NCI-H526 (cell line): ENCODE measurements around the gene UBE3D.
"Not testable (repeated sequence)": the region's sequence is repeated elsewhere in the genome, so short reads cannot be mapped to it uniquely, and the experiment has no call there.

ENCODE experiments used
- DNase-seq, 2 experiments: peaks; one replicate each; lab custom pipeline; 2025; lab: John Stamatoyannopoulos, UW

Gene UBE3D

DNA sequence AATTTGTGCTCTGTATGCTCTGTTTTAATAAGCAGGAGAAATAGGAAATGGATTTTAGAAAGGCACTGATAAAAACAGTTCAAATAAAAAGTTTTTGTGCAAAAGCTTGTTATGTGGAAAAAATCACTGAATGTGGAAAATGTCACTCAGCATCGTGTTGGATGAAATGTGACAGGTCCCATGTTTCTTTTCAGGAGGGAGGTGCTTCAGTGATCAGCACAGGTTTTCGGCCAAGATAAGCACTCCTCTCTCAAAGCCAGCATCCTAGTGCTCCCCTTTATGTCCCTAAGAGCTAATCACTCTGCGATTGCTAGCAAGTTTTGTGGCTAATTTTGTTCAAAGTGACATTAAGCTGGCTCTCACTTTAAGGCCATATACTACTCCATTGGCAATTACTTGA lies 12.0 kb downstream of the UBE3D start:
- DNase-seq = no peak

DNA sequence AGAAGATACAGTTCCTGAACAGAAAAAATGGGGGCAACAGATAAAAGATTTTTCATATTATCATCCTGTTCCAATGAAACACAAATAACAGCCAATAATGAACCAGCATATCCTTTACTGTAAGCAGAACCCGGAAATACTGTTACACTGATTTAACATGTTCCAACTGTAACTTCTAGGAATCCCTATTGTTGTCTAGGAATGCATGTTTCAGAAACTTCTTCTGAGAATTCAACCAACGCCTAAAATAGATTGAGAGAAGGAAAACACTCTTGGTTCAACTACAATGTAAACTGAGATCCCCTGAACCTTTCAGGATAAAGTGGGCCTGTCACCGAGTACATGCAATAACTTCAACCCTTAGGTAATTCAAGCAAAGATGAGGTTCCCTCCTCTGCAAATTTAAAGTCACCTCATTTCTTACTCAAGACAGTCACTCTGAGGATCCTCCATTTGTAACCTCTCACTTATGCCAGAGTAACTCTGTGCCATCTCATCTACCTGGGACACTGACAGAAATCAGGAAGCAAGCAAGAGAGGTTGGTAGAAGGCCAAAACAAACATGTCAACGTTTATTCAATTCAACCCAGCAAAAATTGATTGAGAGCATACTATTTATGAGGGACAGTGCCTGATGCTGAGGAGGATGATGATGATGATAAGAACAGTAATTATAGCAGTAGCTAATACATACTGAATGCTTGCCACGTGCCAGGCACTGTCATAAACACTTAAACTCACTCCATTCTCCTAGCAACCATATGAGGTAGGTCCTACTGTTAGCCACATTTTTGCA lies 14.1 kb downstream of the UBE3D start:
- DNase-seq = no peak

DNA sequence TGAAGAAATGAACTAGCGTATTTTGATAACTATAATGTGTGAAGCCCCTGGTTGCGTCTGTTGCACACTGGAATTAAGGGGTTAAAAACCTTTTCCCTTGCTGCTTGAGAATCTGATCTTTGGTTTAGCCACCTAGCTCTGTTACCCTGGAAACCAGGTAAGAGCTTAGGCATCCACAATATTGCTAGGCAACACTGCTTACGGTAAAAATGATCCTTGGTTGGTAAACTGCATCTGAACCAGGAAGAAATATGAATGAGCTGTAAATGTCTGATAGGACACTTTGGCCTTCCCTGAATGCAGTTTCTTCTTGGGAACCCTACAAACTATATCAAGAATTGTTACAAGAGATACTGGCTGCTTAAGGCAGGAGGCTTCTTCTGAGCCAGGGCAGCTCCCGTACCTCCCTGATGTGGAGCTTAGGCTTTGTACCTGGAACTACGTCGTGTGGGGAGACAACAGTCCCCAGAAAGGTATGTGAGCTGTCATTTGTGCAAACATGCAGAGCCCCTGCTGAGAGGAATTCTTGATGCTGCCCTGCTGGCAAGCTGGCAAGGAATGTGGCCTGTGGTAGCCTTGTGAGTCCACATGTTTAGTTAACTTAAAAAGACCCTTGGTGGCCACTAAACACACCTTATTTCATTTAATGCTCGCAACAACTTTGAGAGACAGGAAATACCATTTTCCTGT lies 18.4 kb downstream of the UBE3D start:
- DNase-seq = no peak

DNA sequence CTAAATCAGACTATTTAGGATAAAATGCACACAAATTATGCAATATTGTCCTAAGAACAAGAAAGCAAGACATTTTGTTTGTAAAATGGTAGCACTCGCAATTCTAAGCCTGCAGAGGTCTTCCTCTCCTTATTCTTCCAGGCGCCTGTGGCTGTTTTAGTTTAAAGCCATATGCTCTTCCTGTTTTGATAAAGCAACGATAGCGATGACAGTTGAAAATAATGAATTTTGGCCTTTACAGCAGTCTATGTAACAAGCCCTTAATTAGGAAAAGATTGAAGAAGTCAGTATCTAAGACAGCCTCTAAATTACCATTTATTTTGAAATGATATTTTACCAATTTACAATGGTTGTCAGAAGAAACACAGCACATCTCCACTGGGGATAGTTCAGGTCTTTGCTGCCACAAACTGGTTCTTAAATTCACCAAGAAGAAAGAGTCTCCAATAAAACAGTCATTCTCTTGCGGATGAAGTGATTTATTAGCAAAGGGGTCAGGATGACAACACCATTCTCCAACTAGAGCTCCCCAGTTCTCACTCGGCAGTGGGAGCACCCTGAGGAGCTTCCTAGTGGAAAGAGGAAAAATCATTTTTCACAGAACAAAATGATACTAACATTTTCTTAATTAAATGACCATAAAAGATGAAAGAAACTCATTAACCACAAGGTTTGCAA lies 21.4 kb downstream of the UBE3D start:
- no peak for DNase-seq

DNA sequence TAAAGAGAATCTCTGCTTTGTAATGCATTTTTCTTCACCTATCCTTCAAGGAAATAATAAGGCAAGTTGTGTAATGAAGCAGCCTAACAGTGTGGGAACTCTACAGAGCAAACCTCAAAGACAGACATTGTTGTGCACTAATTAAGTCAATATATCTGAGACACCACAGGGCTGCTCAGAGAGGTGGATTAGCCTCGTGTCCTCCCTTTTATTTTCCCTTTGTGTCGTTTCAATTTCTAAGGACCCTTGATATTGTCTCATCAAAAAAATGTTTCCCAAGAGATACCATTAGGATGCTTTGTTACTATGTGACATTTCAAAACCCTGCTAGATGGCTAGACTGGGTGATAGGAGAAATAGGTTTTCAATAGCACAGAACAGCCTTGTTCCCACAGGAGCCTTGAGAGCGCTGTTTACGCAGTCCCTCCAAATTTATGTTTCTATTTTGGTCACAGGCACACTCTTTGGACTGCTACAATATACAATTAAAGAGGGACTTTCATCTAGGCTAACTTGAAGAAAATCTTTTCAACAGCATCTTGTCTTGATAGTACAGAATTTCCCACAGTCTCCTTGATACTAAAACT lies 23.1 kb downstream of the UBE3D start:
- DNase-seq = no peak

DNA sequence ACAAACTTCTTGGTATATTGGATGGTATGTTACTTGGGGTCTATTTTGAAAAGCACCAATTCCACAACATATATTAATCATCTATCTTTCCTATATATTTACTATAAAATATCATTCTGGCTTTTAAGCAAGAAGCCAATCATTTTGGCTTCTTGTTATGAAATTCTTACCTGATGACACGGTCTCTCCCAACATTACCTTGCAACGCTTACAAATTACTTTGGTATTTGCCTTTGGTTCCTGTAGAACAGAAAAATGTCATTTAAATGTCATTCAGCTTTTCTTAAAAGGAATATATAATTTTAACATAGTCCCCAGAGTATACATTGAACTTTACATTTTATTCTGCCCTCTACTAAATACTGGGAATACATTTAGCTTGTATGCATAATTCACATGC lies 27.4 kb downstream of the UBE3D start:
- no peak for DNase-seq

DNA sequence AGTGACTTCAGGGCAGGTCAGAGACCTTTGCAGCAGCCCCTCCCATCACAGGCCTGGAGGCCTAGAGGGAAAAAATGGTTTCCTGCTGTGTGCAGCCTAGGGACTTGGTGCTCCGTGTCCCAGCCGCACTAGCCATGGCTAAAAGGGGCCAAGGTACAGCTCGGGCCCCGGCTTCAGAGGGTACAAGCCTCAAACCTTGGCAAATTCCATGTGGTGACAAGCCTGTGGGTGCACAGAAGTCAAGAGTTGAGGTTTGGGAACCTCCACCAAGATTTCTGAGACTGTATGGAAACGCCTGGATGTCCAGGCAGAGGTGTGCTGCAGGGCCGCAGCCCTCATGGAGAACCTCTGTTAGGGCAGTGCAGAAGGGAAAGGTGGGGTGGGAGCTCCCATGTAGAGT lies 34.0 kb downstream of the UBE3D start:
- no peak for DNase-seq

DNA sequence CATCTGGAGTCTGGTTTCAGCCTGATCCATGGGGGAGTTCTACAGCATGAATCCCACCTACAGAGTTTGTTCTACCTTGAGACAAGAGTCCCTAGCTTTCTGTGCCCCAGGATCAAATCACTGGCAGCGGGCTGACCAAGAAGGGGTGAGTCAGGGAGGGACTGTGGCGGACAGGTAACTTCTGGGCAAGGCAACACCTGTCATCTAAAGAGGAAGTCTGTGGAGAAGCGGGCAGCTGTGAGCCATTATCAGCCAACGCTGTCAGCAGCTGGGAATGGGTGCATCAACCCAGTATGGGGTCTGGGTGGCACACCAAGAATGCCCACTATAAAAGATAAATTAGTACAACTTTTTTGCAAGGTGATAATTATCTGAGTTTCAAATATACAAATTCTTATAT lies 45.9 kb downstream of the UBE3D start:
- no peak for DNase-seq

DNA sequence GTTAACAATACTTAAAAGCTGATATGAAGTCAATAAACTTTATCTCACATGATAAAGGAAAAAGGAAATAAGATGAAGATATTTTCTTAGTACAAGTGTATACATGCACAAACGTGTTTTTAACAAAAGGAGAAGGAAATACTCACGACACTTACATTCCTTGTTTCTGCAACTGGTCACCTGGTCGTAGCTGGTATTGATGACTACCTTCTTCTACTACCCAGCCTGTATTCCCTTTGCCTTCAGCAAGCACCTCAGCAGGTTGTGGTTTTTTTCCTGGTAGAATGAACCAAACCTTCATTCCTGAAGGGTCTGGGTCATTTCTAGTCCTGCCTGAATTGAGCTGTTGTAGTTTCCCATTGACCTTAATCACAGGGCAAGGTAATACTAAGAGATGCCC lies 54.5 kb downstream of the UBE3D start:
- not testable (repeated sequence) for DNase-seq

DNA sequence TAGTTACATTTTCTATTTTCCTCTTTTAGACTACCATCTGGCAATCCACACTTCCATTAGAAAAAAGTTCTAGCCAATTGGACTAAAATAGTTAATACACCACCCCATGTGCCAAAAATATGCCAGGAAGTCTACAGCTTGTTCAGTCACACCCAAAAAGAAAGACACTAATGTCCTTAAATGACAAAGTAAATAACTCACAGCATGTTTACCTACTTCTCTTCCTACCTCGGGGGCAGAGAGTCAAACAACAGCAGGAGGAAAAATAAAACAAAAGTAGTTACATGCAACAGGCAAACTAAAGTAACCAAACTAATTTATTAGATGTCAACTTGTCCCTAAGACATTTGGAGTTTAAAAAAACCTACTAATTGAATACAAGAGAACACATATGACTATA lies 57.0 kb downstream of the UBE3D start:
- DNase-seq = no peak

DNA sequence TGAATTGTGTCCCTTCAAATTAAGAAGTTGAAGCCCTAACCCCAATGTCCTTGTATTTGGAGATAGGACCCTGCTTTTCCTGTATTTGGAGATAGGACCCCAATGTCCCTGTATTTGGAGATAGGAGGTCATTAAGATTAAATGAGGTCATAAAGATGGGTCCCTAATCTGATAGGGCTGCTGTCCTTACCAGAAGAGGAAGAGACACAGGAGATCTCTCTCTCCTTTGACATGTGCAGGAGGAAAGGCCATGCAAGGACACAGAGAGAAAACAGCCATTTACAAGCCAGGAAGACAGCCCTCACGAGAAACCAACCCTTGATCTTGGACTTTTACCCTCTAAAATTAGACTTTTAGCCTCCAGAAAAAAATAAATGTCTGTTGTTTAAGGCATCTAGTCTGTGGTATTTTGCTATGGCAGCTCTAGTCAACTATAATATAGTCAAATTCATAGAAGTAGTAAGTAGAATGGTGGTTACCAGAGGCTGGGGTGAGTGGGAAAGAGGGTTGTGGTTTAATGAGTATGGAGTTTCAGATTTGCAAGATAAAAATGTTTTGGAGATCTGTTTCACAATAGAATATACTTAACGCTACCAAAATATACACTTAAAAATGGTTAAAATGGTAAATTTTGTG lies 59.3 kb downstream of the UBE3D start:
- no peak for DNase-seq

DNA sequence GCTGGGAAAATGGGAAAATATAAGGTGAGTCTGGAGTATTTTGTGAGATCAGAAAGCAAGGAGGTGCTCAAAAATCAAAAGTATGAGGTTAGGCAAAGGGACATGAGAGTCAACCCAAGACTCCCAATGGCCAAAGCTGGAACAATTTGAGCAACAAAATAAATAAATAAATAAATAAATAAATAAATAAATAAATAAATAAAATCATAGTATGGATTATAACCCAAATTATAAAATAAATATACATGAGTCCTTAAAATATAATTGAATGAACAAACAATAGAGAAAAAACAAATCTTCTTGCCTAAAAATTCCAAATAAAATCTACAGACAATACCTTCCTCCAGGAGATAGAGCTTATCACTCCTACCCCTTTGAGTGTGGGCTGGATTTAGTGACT lies 69.5 kb downstream of the UBE3D start:
- DNase-seq = no peak

DNA sequence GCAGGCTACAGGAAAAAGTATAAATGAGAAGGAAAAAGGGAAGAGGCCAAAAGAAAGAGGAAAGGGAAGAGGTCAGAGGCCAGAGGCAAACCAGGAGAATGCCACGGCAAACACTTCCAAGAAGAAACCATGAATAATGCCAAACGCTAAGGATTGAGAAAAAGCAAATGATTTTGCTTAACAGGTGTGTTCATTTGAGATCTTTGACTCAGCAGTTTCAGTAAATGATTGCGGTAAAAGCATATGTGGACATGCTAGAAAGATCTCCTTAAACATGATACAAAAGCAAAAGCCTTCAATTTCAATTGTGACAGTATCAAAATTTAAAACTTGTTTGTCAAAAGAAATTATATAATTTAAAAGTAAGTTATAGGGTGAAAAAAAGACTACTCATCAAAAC lies 70.6 kb downstream of the UBE3D start:
- no peak for DNase-seq

DNA sequence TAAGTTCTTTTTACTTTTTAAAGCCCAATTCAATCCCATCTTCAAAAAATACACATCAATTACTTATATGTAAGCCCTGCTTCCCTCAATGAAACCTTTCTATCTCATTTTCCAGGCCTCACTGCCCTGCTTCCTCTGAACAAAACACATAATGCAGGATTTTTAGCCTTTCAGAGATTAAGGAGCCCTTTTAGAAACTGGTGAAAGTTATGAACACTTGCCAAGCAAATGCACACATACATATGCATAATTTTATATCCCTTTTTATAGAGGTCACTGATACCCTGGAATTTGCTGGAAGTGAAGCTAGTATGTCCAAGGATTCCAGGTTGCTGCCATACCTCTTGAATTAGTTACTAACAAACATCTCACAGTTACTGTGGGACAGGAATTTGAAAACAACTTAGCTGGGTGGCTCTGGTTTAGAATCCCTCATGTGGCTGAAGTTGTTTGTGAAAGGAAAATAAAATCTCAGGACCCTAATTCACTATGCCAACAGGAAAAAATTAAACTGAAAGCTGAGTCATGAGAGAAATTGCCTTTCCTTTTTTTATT lies 75.8 kb downstream of the UBE3D start:
- no peak for DNase-seq

DNA sequence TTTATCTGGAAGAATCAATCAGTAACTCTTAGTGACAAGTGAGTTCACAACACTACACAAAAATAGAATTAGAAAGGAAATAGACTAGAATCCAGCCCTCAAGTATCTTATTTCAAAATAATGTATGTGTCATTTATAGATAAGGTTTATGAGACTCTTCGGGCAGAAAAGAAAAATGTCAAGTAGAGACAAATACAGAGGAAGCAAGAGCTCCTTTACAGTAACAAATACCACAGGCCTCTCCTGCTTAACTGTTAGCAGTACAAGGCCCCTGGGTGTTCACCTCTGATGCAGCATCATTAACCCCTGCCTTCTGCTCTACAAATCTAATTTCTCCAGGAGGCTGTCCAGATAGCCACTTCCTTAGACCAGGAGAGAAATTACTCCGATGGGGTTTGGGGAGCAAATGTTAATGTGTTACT lies 76.7 kb downstream of the UBE3D start:
- DNase-seq = no peak

DNA sequence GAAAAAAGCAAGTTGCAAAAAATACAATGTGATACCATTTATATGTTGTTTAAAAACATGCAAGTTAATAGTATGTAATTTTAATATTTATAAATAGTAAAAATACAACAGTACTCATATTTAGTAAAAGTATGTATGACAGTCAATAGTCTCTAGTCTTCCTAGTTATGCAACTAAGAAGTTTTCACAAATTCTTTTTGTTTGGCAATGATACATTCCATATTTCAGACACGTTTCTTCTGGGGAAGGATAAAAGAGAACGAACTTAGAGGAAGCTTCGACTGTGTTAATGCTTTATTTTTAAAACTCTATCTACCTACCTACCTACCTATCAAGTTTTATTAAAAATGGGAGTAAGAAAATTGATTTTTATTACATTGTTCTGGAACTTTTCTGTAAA lies 77.7 kb downstream of the UBE3D start:
- no peak for DNase-seq

DNA sequence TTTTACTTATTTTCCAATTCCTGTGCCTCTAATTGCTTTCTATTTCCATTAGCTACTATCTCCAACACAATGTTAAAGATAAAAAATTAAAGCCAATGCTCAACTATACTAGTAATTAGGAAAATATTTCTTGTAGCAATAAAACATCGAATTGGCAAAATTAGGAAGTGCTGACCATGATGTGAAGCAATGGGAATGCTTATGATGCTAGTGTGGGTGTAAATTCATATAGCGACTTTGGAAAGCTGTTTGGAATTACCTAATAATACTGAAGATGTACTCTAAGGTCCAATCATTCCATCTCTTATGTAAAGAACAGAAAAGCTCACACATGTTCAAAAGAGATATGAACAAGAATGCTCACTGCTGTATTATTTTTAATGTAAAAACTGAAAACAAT lies 78.2 kb downstream of the UBE3D start:
- no peak for DNase-seq

DNA sequence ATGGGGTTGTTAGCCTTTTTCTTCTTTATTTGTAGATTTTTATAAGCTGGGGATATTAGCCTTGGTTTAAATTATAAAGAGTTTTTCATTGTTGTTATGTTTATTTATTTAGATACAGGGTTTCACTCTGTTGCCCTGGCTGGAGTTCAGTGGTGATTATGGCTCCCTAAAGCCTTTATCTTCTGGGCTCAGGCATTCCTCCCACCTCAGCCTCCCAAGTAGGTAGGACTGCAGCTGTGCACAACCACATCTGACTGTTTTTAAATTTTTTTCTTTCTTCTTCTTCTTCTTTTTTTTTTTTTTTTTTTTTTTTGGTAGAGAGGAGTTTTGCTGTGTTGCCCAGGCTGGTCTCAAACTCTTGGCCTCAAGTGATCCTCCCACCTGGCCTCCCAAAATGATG lies 80.9 kb downstream of the UBE3D start:
- no peak for DNase-seq

DNA sequence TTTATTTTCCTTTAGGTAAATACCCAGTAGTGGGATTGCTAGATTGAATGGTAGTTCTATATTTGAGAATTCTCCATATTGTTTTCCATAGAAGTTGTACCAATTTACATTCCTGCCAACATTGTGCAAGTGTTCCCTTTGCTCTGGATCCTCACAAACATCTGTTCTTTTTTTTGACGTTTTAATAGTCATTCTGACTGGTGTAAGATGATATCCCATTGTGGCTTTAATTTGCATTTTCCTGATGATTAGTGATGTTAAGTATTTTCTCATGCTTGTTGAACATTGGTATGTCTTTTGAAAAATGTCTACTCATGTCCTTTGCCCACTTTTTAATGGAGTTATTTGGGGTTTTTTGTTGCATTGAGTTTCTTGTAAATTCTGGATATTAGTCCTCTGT lies 85.6 kb downstream of the UBE3D start:
- peak; percentile 8 to 23 for DNase-seq

DNA sequence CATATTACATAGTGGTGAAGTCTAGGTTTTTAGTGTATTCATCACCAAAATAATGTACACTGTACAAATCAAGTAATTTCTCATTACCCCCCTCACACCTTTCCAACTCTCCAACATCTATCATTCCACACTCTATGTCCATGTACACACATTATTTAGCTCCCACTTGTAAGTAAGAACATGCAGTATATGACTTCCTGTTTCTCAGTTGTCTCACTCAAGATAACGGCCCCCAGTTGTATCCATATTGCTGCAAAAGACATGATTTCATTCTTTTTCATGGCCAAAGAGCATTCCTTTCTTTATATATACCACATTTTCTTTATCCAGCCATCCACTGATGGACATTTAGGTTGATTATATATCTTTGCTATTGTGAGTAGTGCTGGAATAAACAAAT lies 86.0 kb downstream of the UBE3D start:
- no peak for DNase-seq

DNA sequence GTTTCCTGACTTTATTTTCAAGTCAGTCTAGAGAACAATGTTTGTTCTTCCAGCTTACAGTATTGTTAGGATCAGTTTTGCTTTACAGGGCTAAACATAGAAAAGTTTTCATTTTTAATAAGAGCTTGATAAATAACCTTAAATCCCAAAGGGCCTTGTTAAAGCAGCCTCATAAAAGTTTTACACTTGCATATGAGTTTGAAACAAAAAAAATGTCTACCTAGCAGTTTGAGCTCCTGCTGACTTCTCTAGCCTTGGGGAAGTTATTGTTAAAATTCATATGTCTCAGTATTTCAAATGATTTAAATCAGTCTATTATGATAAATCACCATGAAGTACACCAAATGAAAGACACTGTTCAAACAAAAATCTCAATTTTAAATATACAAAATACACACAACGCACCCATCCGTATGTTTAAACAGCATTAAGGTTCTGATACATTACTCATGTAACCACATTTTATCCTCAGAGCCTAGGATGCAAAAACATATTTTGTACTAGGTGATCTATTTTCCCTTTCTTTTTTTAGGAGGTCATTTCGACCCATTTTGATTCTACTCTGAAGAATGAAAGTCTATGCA lies 87.2 kb downstream of the UBE3D start:
- DNase-seq = no peak

DNA sequence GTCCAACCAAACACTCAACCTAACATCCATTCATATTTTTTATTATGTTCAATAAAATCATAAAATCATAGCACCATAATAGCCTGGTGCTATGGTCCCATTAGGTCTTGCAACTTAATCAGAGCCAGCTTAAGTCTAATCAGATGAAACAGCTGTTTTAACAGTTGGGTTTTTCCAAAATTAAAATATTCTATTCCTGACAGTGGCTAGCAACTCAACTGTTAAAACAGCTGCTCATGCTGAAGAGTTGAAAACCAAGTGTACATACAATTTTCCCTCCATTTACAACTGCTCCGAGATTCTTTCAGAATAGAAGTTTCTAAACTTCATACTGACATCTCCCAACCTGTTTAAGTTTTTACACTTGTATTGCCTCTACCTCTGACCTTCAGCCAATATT lies 89.5 kb downstream of the UBE3D start:
- DNase-seq = no peak
